Activated CD8-positive, alpha-beta memory T cell treated with anti-CD3 and anti-CD28 coated beads, Interleukin-2, amount 10 ng/mL, durations not matched to agents 7 days and 5 days (primary cell): Measurements from ENCODE around the gene RASGEF1B. TPM values are rescaled to one million over a fixed set of nuclear protein-coding genes. Genes with fewer than 3 reads are reported as not detected.
A peak's percentile ranks its signal among the peaks of the same experiment; 100 is the strongest.

Experiments used
- ATAC-seq: fragments of 150-1000 bp; cut with Tn5 transposase; one replicate; pipeline ENCODE4 v1.10.0; 2021; ENCODE audit warnings: moderate library complexity
- CTCF ChIA-PET: fragments of 350-600 bp; sonication (Branson Sonifier 250); formaldehyde crosslinking; loops from one replicate; lab custom pipeline; 2021; ENCODE audit warnings: antibody characterized with exemption; lab: Charles Lee
- DNase-seq: peaks from one replicate; pipeline ENCODE4 v3.0.0-alpha.2; 2020
- H3K27ac Mint-ChIP-seq: one replicate; pipeline ENCODE4 v1.8.0; 2021; ENCODE audit warnings: mild to moderate bottlenecking, mixed read lengths
- H3K27me3 Mint-ChIP-seq: one replicate; pipeline ENCODE4 v1.8.0; 2021; ENCODE audit warnings: mixed read lengths
- H3K36me3 Mint-ChIP-seq: one replicate; pipeline ENCODE4 v1.8.0; 2021; ENCODE audit warnings: mild to moderate bottlenecking, mixed read lengths
- H3K4me1 Mint-ChIP-seq: one replicate; pipeline ENCODE4 v1.8.0; 2021; ENCODE audit warnings: mixed read lengths
- H3K4me3 Mint-ChIP-seq: one replicate; pipeline ENCODE4 v1.8.0; 2021; ENCODE audit warnings: mild to moderate bottlenecking, moderate library complexity, mixed read lengths
- H3K9me3 Mint-ChIP-seq: one replicate; pipeline ENCODE4 v1.8.0; 2022; ENCODE audit warnings: low read depth, mixed read lengths
- total RNA-seq, 2 experiments: library from RNA; stranded (reverse); gene quantifications; one replicate each; pipeline ENCODE4 v1.2.3, GENCODE V29; 2021

RASGEF1B gene
- total RNA-seq, 2 experiments from 2014 or later = 3.5 to 4.5 TPM

DNA sequence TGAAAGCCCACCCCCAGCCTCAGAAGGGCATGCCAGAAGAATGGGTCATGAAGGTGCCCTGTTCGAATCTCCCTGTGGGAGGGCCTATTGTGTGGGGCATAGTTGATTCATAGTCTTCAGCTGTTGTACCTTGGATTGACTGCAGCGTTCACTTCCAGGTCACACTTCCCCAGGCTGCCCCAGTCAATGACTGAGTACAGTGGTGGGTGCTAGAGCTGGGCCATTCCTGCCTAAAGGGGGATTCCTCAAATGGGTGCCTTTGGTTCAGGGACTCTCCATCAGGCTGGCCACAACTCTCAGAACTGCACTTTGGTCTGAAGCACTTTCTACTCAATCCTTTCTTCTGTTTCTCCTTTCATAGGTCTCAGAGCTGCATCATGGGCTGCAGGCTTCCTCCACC, 35.0 kb upstream of the RASGEF1B start:
- no peak for DNase-seq
- Mint-ChIP-seq H3K27me3 (peaks cover 2% of the 10 kb centered on the region), H3K36me3 (peaks cover 2% of the 10 kb centered on the region), H3K4me3 (no peak overlapping the region), H3K27ac (no peak overlapping the region), H3K9me3 (no peaks in the 10 kb centered on the region), H3K4me1 (peaks cover 34% of the 10 kb centered on the region)
- CTCF ChIA-PET = interaction anchor here (1.0 to 1.8 kb wide), 2 partner anchors 35 to 40 kb away, joined by 3 to 6 read pairs; partner anchors contain the start of gene RASGEF1B
- no peak for ATAC-seq

GRCh38 chr4:81505726-81506125, 34.0 kb upstream of the RASGEF1B start:
- Mint-ChIP-seq H3K27me3 (peaks cover 2% of the 10 kb centered on the region), H3K4me1 (peaks cover 34% of the 10 kb centered on the region), H3K36me3 (peaks cover 2% of the 10 kb centered on the region), H3K27ac (peak overlapping the region; percentile 69), H3K9me3 (no peaks in the 10 kb centered on the region), H3K4me3 (peak overlapping the region; percentile 47)
- CTCF ChIA-PET = interaction anchor here (0.7 to 1.8 kb wide), 2 partner anchors 13 to 34 kb away, joined by 3 to 6 read pairs; partner anchors contain the start of gene RASGEF1B
- DNase-seq (no peak), ATAC-seq (no peak)

DNA sequence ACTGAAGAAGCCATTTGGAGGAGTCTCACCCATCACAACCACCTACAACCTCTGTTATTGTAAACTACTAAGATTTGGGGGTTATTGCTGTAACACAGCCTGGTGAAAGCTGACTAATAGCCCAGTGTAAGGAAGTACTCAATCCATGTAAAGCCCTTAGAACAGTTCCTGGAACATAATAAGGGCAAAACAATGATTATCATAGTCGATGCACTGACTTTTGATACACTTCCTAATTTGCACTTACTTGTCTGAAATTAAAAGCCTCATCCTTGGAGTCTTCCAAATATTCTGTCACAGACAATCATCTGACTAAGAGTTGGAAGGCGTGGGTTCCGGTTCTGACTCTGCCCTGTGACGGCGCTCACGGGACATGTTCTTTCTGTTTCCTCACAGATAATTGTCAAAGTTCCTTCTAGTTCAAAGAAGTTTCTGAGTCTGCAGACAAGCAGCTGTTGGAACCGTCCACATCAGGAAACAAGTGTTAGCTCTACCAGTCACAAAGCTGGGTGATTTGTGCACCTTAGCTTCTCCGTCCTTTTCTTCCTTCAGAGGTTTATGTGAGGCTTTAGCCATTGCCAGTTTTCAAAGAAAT, 33.4 kb upstream of the RASGEF1B start:
- DNase-seq = peak; percentile 79
- peak overlapping the region; percentile 69 for H3K27ac Mint-ChIP-seq

GRCh38 chr4:81504112-81505003, 32.7 kb upstream of the RASGEF1B start:
- Mint-ChIP-seq H3K27ac (peak overlapping the region; percentile 29), H3K4me1 (peaks cover 34% of the 10 kb centered on the region), H3K36me3 (peaks cover 2% of the 10 kb centered on the region), H3K4me3 (no peak overlapping the region), H3K9me3 (no peaks in the 10 kb centered on the region), H3K27me3 (peaks cover 2% of the 10 kb centered on the region)
- no peak for ATAC-seq
- no peak for DNase-seq
- CTCF ChIA-PET = interaction anchor here (1.0 kb wide), 1 partner anchor 355 kb away, joined by 3 read pairs; no protein-coding TSS in a partner anchor

More for the DNA sequence above, 33.4 kb upstream of the RASGEF1B start:
- Mint-ChIP-seq H3K4me3 (peak overlapping the region; percentile 47), H3K4me1 (peaks cover 34% of the 10 kb centered on the region), H3K27me3 (peaks cover 2% of the 10 kb centered on the region), H3K9me3 (no peaks in the 10 kb centered on the region), H3K36me3 (peaks cover 2% of the 10 kb centered on the region)
- CTCF ChIA-PET = interaction anchor here (0.7 to 1.8 kb wide), 2 partner anchors 14 to 33 kb away, joined by 3 to 6 read pairs; partner anchors contain the start of gene RASGEF1B
- peak; percentile 86 for ATAC-seq

GRCh38 chr4:81503586-81503985, 31.9 kb upstream of the RASGEF1B start:
- H3K4me3 Mint-ChIP-seq = no peak overlapping the region
- H3K36me3 Mint-ChIP-seq = peaks cover 2% of the 10 kb centered on the region
- CTCF ChIA-PET = interaction anchor here (0.7 kb wide), 1 partner anchor 341 kb away, joined by 3 read pairs; no protein-coding TSS in a partner anchor
- H3K27me3 Mint-ChIP-seq = peaks cover 2% of the 10 kb centered on the region
- peaks cover 26% of the 10 kb centered on the region for H3K4me1 Mint-ChIP-seq
- no peak for ATAC-seq
- no peak overlapping the region for H3K27ac Mint-ChIP-seq
- no peaks in the 10 kb centered on the region for H3K9me3 Mint-ChIP-seq
- DNase-seq = no peak

- peaks cover 2% of the 10 kb centered on the region for H3K27me3 Mint-ChIP-seq
- CTCF ChIA-PET = interaction anchor here (1.5 kb wide), 1 partner anchor 30 kb away, joined by 7 read pairs; the partner anchor contains the start of gene RASGEF1B
- no peaks in the 10 kb centered on the region for H3K9me3 Mint-ChIP-seq
- DNase-seq (no peak), ATAC-seq (no peak)
- no peak overlapping the region for H3K27ac Mint-ChIP-seq
- peaks cover 2% of the 10 kb centered on the region for H3K36me3 Mint-ChIP-seq
- H3K4me3 Mint-ChIP-seq = no peak overlapping the region
- peaks cover 20% of the 10 kb centered on the region for H3K4me1 Mint-ChIP-seq
Measured at GRCh38 chr4:81502564-81502963, 30.9 kb upstream of the RASGEF1B start.

GRCh38 chr4:81499840-81500239, 28.1 kb upstream of the RASGEF1B start:
- H3K36me3 Mint-ChIP-seq = peaks cover 10% of the 10 kb centered on the region
- H3K4me3 Mint-ChIP-seq = no peak overlapping the region
- DNase-seq = no peak
- peaks cover 3% of the 10 kb centered on the region for H3K9me3 Mint-ChIP-seq
- peaks cover 2% of the 10 kb centered on the region for H3K27me3 Mint-ChIP-seq
- ATAC-seq = no peak
- CTCF ChIA-PET = no interaction called here
- H3K27ac Mint-ChIP-seq = no peak overlapping the region
- peaks cover 12% of the 10 kb centered on the region for H3K4me1 Mint-ChIP-seq

- Mint-ChIP-seq H3K36me3 (peaks cover 8% of the 10 kb centered on the region), H3K4me3 (no peak overlapping the region), H3K9me3 (peaks cover 3% of the 10 kb centered on the region), H3K4me1 (peaks cover 18% of the 10 kb centered on the region), H3K27ac (no peak overlapping the region), H3K27me3 (peaks cover 2% of the 10 kb centered on the region)
- no peak for ATAC-seq
- CTCF ChIA-PET = no interaction called here
- no peak for DNase-seq
Measured at GRCh38 chr4:81498551-81499099, 26.9 kb upstream of the RASGEF1B start.

DNA sequence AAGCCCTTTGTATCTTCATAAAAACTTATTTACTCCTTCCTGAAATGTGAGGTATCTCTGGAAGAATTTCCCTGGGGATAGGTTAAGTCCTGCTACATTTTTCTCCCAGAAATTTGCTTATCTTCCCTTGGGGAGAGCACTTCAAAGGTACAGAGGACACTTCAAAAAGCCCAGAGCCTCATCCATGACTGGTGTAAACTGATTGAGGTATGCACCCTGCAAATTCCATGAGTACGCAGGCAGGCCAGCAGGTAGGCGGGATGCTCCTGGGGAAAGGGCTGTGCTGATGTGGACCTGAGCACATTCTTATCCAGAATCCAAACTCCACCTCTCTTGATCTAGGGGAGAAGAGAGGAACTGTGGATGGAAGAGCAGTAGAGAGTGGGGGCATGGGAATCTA, 26.3 kb upstream of the RASGEF1B start:
- DNase-seq = no peak
- no peak overlapping the region for H3K4me3 Mint-ChIP-seq
- CTCF ChIA-PET = no interaction called here
- H3K27ac Mint-ChIP-seq = no peak overlapping the region
- H3K36me3 Mint-ChIP-seq = peaks cover 8% of the 10 kb centered on the region
- peaks cover 2% of the 10 kb centered on the region for H3K27me3 Mint-ChIP-seq
- peaks cover 20% of the 10 kb centered on the region for H3K4me1 Mint-ChIP-seq
- no peak for ATAC-seq
- peaks cover 3% of the 10 kb centered on the region for H3K9me3 Mint-ChIP-seq

GRCh38 chr4:81495345-81495744, 23.6 kb upstream of the RASGEF1B start:
- peaks cover 16% of the 10 kb centered on the region for H3K36me3 Mint-ChIP-seq
- no peak overlapping the region for H3K4me3 Mint-ChIP-seq
- no peak for ATAC-seq
- CTCF ChIA-PET = no interaction called here
- peak overlapping the region; percentile 54 for H3K27ac Mint-ChIP-seq
- H3K4me1 Mint-ChIP-seq = peaks cover 41% of the 10 kb centered on the region
- DNase-seq = no peak
- peaks cover 8% of the 10 kb centered on the region for H3K9me3 Mint-ChIP-seq
- H3K27me3 Mint-ChIP-seq = no peaks in the 10 kb centered on the region

DNA sequence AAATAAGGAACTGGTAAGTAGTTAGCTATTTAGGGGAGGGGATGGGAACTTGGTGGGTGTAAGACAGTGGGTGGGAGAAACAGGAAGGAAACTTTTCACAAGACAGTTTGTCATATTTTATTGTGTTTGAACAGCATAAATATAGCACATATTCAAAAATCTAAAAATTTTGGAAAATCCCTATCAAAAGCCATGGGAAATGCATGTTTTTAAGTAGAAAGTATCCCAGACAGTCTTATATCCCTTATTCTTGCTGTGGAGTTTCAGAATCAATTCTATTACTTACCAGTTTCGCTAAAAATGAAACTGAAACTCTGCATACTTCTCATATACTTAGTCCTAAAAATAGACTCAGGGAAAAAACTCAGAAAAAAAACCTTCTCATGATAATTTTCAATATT, 22.3 kb upstream of the RASGEF1B start:
- Mint-ChIP-seq H3K27ac (peak overlapping the region; percentile 83), H3K4me1 (peaks cover 45% of the 10 kb centered on the region), H3K36me3 (peaks cover 19% of the 10 kb centered on the region), H3K9me3 (peaks cover 8% of the 10 kb centered on the region), H3K4me3 (peak overlapping the region; percentile 60), H3K27me3 (no peaks in the 10 kb centered on the region)
- peak; percentile 59 for ATAC-seq
- no peak for DNase-seq
- CTCF ChIA-PET = interaction anchor here (2.0 kb wide), 1 partner anchor 22 kb away, joined by 8 read pairs; the partner anchor contains the start of gene RASGEF1B

DNA sequence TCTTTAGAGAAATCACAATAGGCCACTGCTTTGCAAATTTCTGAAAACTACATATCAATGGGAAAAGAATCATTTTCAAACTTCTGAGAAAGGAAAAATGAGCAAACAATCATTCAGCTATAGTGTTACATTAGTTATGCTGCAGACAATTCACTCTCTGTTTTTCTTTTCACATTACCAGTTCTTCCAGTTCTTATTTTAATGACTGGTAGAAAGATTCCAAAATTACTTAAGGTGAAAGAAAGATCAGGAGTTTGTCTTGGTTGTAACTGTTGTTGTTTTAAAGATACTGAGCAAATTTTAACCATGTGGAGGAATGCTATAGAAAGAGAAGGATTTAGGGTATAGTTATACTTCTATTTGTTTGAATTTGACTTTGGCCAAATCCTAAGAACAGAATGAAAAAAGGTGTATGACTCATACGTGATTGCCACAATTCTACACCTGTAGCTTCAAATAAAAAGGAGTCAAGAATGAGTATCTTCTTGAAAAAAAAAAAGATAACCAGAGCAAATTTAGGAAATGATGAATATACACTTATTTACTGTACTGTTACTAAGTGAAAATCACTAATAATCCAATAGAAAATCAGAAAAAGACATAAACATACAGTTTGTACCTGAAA, 21.0 kb upstream of the RASGEF1B start:
- Mint-ChIP-seq H3K4me3 (no peak overlapping the region), H3K27me3 (no peaks in the 10 kb centered on the region), H3K27ac (peak overlapping the region; percentile 69), H3K36me3 (peaks cover 21% of the 10 kb centered on the region), H3K9me3 (peaks cover 10% of the 10 kb centered on the region), H3K4me1 (peaks cover 47% of the 10 kb centered on the region)
- no peak for DNase-seq
- no peak for ATAC-seq
- CTCF ChIA-PET = interaction anchor here (1.1 to 4.9 kb wide), 2 partner anchors 21 to 25 kb away, joined by 3 to 41 read pairs; partner anchors contain the start of gene RASGEF1B
